Epithelial cell of proximal tubule (primary cell): ENCODE measurements around the gene CBFB. TPM values are rescaled to one million over a fixed set of nuclear protein-coding genes. Genes with fewer than 3 reads are reported as not detected.

Source experiments
- DNase-seq: peaks from one replicate; pipeline ENCODE4 v3.0.0-alpha.2; 2011; ENCODE audit warnings: low read depth
- H3K4me3 ChIP-seq: 2 replicates; pipeline ENCODE4 v1.5.1; 2011; ENCODE audit warnings: low read depth, mild to moderate bottlenecking, low read length
- total RNA-seq: library from RNA; depleted of rRNA; stranded (reverse); fragments of >200 nt; gene quantifications from 2 replicates; pipeline ENCODE4 v1.2.3, GENCODE V29; 2015
- TF ChIP-seq, protein P1 (sequence below): conservative IDR thresholded peaks from 2 replicates; pipeline ENCODE4 v1.5.1; 2012; ENCODE audit warnings: low read depth, mild to moderate bottlenecking, low read length

Gene CBFB
- total RNA-seq, 1 donor from 2014 or later, result 178 TPM

DNA sequence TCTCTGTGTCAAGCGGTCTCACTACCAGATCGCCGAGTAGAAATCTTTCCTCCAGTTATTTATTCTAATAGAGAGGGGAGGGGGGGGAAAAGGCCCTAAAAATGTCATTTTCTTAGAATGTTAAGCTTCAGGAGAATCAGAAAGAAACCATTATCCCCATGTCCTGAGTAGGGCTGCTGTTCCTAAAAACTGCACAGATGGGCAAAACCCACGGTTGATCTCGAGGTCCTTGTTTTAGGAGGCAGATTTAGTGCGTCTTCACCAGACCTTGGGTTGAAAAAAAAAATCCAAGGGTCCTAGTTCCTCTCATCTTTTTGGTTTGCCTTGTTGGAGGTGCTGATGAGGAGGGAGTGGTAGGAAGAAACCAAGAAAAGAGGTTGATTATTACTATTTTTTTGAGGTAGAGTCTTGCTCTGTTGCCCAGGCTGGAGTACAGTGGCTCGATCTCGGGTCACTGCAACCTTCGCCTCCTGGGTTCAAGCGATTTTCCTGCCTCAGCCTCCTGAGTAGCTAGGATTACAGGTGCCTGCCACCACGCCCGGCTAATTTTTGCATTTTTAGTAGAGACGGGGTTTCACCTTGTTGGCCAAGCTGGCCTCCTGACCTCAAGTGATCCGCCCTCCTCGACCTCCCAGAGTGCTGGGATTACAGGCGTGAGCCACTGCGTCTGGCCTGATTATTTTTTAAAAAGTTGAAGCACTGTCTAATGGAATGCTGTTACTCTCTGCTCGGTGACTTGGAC lies 1.4 kb downstream of the CBFB start:
- TF ChIP-seq, protein P1, sequence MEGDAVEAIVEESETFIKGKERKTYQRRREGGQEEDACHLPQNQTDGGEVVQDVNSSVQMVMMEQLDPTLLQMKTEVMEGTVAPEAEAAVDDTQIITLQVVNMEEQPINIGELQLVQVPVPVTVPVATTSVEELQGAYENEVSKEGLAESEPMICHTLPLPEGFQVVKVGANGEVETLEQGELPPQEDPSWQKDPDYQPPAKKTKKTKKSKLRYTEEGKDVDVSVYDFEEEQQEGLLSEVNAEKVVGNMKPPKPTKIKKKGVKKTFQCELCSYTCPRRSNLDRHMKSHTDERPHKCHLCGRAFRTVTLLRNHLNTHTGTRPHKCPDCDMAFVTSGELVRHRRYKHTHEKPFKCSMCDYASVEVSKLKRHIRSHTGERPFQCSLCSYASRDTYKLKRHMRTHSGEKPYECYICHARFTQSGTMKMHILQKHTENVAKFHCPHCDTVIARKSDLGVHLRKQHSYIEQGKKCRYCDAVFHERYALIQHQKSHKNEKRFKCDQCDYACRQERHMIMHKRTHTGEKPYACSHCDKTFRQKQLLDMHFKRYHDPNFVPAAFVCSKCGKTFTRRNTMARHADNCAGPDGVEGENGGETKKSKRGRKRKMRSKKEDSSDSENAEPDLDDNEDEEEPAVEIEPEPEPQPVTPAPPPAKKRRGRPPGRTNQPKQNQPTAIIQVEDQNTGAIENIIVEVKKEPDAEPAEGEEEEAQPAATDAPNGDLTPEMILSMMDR, result no peak
- H3K4me3 ChIP-seq, result peak overlapping the region; percentile 84
- no peak for DNase-seq

DNA sequence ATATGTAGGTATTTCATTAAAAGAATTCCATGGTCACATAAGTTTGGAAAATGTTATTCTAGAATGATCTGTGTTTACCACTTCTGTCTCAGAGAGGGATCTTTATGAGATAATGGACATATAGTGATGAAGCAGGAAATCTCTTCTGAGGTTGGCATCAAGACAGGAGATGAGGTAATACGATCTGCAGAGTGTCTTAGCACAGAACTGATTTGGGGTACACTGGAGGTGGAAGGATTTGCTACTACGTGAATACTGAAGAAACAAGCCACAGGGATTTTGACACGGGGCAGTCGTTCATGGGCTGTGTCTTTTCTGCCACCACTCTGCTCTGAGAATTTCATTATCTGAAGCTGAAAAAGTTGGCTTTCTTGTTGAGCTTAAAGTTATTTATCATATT lies 5.5 kb downstream of the CBFB start:
- H3K4me3 ChIP-seq, result no peak overlapping the region
- TF ChIP-seq, protein P1, result no peak
- DNase-seq, result no peak

DNA sequence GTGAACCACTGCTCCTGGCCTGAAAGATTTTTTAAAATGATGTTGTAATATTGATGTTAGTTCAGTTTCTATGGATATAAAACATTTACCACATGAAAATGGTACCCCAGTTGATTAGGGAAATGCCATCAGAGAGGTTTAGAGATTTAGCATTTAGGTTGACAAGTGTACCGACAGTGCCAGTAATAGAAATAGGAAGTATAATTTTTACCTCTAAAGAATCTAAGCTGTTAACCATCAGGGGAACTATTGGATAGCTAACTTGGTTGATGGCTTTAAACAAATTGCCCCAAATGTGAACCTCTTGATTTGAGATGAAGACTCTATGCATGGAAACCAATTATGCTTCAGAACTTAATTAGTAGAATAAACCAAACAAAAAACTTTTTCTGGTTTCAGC lies 6.4 kb downstream of the CBFB start:
- TF ChIP-seq, protein P1, result no peak
- H3K4me3 ChIP-seq, result no peak overlapping the region

DNA sequence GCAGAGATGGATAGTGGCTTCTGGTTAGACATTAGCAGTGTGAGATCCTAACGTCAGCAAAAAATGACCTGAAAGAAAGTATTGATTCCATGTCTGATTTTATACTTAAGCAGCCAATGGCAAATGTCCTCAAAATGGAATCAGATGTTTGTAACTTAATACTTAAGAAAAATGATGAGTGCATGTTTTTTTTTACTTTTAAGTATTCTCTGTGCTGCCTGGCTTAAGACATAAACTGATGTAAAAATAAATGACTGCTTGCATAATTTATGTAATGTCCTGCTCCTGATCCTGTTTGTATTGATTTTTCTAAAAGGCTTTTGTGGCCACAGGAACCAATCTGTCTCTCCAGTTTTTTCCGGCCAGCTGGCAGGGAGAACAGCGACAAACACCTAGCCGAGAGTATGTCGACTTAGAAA lies 7.4 kb downstream of the CBFB start:
- DNase-seq, result no peak
- TF ChIP-seq, protein P1, result no peak
- no peak overlapping the region for H3K4me3 ChIP-seq

More for the DNA sequence above, 6.4 kb downstream of the CBFB start:
- no peak for DNase-seq

DNA sequence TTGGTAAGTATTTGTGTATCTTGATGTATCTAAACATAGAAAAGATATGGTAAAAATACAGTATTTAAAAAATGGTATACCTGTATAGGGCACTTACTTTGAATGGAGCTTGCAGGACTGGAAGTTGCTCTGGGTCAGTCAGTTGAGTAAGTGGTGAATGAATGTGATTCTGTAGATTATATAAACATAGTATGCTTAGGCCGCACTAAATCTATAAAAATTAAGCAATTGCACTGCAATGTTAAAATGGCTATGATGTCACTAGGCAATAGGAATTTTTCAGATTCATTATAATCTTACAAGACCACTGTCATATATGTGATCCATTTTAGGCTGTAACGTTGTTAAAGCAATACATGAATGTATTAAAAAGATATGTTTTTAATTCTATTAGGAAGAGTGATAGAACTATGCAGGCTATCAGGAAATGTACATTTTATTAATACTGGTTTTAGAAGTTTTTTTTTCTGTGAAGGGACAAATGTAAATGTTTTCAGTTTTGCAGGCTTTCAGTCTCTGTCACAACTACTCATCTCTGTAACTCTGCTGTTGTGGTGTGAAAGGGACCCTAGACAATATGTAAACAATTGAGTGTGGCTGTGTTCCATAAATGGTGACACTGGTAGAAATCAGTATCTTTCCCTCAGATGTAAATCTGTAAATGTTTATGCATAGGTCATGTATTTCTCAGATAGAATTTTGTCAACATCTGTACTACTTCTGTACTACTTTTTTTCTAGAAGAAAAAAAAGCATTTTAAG lies 10.5 kb downstream of the CBFB start:
- no peak for DNase-seq
- no peak overlapping the region for H3K4me3 ChIP-seq
- TF ChIP-seq, protein P1, result no peak

DNA sequence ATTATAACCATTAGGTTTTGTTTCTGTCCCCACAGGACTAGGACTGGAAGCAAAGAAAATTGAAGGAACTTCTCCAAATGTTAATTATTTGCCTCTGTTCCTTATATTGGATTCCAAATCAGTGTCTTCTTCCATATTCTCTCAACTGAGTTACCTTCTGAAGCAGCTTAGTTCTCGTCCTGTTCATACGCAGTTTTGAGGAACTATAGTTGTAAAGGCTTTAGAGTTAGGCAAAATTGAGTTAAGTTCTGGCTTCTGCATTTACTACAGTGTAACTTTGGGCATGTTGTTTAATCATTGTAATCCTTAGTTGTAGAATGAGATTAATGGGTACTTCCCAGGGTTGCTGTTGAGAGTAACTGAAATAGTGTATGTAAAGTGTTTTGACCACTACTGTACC lies 11.2 kb downstream of the CBFB start:
- H3K4me3 ChIP-seq, result no peak overlapping the region
- DNase-seq, result no peak
- TF ChIP-seq, protein P1, result no peak
